Panc1 (cell line): ENCODE results near the gene SPATS2L.

ENCODE experiments used
- CTCF ChIP-seq: fragments of 450-650 bp; IDR thresholded peaks from 2 replicates; pipeline ENCODE4 v1.5.1; 2017; ENCODE audit warnings: mild to moderate bottlenecking
- TCF7L2 ChIP-seq: IDR thresholded peaks from 2 replicates; pipeline ENCODE4 v1.6.1; 2011; ENCODE audit warnings: mild to moderate bottlenecking, low read depth, low read length, inconsistent platforms

DNA sequence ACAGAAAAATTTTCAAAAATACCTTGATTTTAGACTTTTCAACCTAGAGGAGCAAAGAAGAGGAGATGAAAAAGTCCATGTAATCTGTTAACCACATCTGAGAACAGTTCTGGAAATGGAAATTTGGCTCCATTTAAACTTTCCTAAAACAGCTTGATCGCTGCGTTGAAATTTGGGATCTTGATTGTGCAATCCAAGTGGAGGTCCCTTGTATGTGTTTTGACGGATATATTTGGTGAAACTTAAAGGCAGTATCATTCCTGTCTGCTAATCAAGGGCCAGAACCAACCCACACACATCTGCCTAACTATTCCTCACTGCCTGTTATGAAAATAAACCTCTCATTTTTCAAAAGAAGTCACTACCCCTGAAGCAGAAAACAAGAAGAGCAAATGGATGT is 46.6 kb downstream of the SPATS2L start:
- TF ChIP-seq CTCF (no peak), TCF7L2 (no peak)
